CD4-positive, alpha-beta memory T cell (primary cell): ENCODE results near the gene LSS. TPM values are rescaled to one million over a fixed set of nuclear protein-coding genes. Genes with fewer than 3 reads are reported as not detected.

ENCODE experiments used
- CTCF ChIA-PET: fragments of 350-600 bp; sonication (Branson Sonifier 250); formaldehyde crosslinking; loops from one replicate; lab custom pipeline; 2021; ENCODE audit warnings: inconsistent platforms; ENCODE audit not compliant: partially characterized antibody; lab: Charles Lee
- POLR2A ChIA-PET: fragments of 350-600 bp; sonication (Branson Sonifier 250); formaldehyde crosslinking; loops from one replicate; lab custom pipeline; 2021; ENCODE audit not compliant: partially characterized antibody; lab: Charles Lee
- DNase-seq, 5 donors: peaks; one replicate each; pipeline versions ENCODE4 v3.0.0 to v3.0.0-alpha.2; 2020 to 2022; ENCODE audit warnings: mixed read lengths in 1 of 5
- H3K27ac ChIP-seq: one replicate; pipeline ENCODE4 v1.7.0; 2013; ENCODE audit warnings: low read depth, low read length
- H3K27me3 ChIP-seq: 2 replicates; pipeline ENCODE4 v1.7.0; 2013; ENCODE audit warnings: mild to moderate bottlenecking, low read length, moderate library complexity; ENCODE audit not compliant: insufficient read depth
- H3K36me3 ChIP-seq: 2 replicates; pipeline ENCODE4 v1.7.0; 2013; ENCODE audit warnings: mild to moderate bottlenecking, low read length, moderate library complexity; ENCODE audit not compliant: insufficient read depth
- H3K4me1 ChIP-seq: 2 replicates; pipeline ENCODE4 v1.7.0; 2013; ENCODE audit warnings: mild to moderate bottlenecking, low read length, moderate library complexity; ENCODE audit not compliant: insufficient read depth
- H3K4me3 ChIP-seq, 2 donors: one replicate each; pipeline ENCODE4 v1.7.0; 2013; ENCODE audit warnings: low read length in 2 of 2, mild to moderate bottlenecking in 1 of 2
- H3K9me3 ChIP-seq, 2 donors: one replicate each; pipeline ENCODE4 v1.7.0; 2013; ENCODE audit warnings: low read length in 2 of 2, control low read depth in 1 of 2; ENCODE audit not compliant: control insufficient read depth in 1 of 2
- H3K27ac Mint-ChIP-seq, 7 donors: one replicate each; pipeline ENCODE4 v1.8.0; 2020 to 2021; ENCODE audit warnings: mixed read lengths in 7 of 7, mild to moderate bottlenecking in 6 of 7, inconsistent platforms in 3 of 7, moderate library complexity in 3 of 7
- H3K27me3 Mint-ChIP-seq, 2 donors: one replicate each; pipeline ENCODE4 v1.8.0; 2020 to 2021; ENCODE audit warnings: mixed read lengths in 2 of 2
- H3K36me3 Mint-ChIP-seq, 2 donors: one replicate each; pipeline ENCODE4 v1.8.0; 2020 to 2021; ENCODE audit warnings: mixed read lengths in 2 of 2, inconsistent platforms in 1 of 2, mild to moderate bottlenecking in 1 of 2
- H3K4me1 Mint-ChIP-seq, 4 donors: one replicate each; pipeline ENCODE4 v1.8.0; 2020 to 2021; ENCODE audit warnings: mixed read lengths in 4 of 4, mild to moderate bottlenecking in 1 of 4
- H3K4me3 Mint-ChIP-seq, 8 donors: one replicate each; pipeline ENCODE4 v1.8.0; 2020 to 2021; ENCODE audit warnings: mixed read lengths in 8 of 8, mild to moderate bottlenecking in 7 of 8, moderate library complexity in 6 of 8, inconsistent platforms in 3 of 8
- H3K9me3 Mint-ChIP-seq, 8 donors: one replicate each; pipeline ENCODE4 v1.8.0; 2020 to 2021; ENCODE audit warnings: mixed read lengths in 8 of 8, mild to moderate bottlenecking in 5 of 8, inconsistent platforms in 3 of 8, moderate library complexity in 1 of 8
- intact Hi-C: fragments of 100-400 bp; cut with micrococcal nuclease; formaldehyde crosslinking; loops from one replicate; pipeline ENCODE4 v1.15.1; 2023
- polyA plus RNA-seq, 2 donors: library from polyadenylated mRNA; unstranded; fragments of 300-500 nt; fragmentation: Illumina TruSeq; gene quantifications; one replicate each; pipeline ENCODE4 v1.2.3, GENCODE V29; 2021
- total RNA-seq, 2 experiments: library from RNA; stranded (reverse); gene quantifications; one replicate each; pipeline ENCODE4 v1.2.3, GENCODE V29; 2021

LSS gene
- total and polyA plus RNA-seq, 4 experiments from 2014 or later: 15.3 to 54.5 (median 35.1) TPM

DNA sequence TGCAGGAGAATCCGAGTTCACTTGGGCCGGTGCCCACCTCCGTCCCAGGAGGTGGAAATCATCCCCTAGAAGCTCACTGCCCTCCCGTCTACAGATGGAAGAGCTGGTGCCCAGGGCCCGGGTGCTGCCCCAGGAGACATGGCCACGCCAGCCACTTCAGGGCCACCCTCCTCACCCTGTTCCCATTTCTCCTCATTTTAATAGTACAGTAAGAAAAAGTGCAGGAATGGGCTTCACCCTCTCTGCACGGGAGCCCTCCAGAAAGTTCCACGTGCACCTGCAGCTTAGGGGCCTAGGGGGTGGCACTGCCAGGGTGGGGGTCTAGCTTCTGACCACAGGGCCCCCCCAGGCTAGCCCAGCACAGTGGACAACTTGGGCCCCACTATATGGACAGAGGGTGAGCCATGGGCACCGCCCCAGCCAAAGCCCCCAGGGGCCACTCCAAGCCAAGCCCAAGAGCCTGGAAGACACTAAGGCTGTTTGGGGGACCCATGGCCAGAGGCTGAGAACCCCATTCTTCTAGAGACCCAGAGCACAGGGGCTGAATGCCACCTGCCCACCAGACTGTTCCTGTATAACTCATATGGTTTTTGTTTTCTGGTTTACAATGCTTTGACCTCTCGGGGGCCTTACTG is 69.8 kb downstream of the LSS start:
- ChIA-PET POLR2A (no interaction called here), CTCF (interaction anchor here (2.3 kb wide), 1 partner anchor 15 kb away, joined by 6 read pairs; no protein-coding TSS in a partner anchor)
- Mint-ChIP-seq H3K4me1 (no peaks in the 10 kb centered on the region), H3K27me3 (peaks cover 0 to 6% of the 10 kb centered on the region in 2 donors), H3K27ac (peak overlapping the region in 1 of 7 donors; percentile 31), H3K36me3 (no peaks in the 10 kb centered on the region), H3K9me3 (peaks cover 0 to 2% (median 0%) of the 10 kb centered on the region in 8 donors), H3K4me3 (no peak overlapping the region)
- Histone ChIP-seq H3K27me3 (no peaks in the 10 kb centered on the region), H3K36me3 (no peaks in the 10 kb centered on the region), H3K4me3 (no peak overlapping the region), H3K27ac (no peak overlapping the region), H3K9me3 (no peaks in the 10 kb centered on the region), H3K4me1 (no peaks in the 10 kb centered on the region)
- DNase-seq: no peak
- intact Hi-C loops: no loop called here

GRCh38 chr21:46157987-46158451 is 70.6 kb downstream of the LSS start:
- H3K4me3 Mint-ChIP-seq: no peak overlapping the region
- no peak for DNase-seq
- H3K4me1 Mint-ChIP-seq: no peaks in the 10 kb centered on the region
- H3K27ac Mint-ChIP-seq: no peak overlapping the region
- Histone ChIP-seq H3K9me3 (no peaks in the 10 kb centered on the region), H3K36me3 (no peaks in the 10 kb centered on the region), H3K4me1 (peaks cover 5% of the 10 kb centered on the region), H3K27ac (no peak overlapping the region), H3K27me3 (no peaks in the 10 kb centered on the region), H3K4me3 (no peak overlapping the region)
- ChIA-PET POLR2A (no interaction called here), CTCF (interaction anchor here (2.3 kb wide), 1 partner anchor 14 kb away, joined by 6 read pairs; no protein-coding TSS in a partner anchor)
- no peaks in the 10 kb centered on the region for H3K36me3 Mint-ChIP-seq
- H3K27me3 Mint-ChIP-seq: peaks cover 0 to 3% of the 10 kb centered on the region in 2 donors
- intact Hi-C loops: no loop called here
- peaks cover 0 to 2% (median 0%) of the 10 kb centered on the region in 8 donors for H3K9me3 Mint-ChIP-seq

- Histone ChIP-seq H3K4me1 (peaks cover 5% of the 10 kb centered on the region), H3K4me3 (no peak overlapping the region), H3K27me3 (no peaks in the 10 kb centered on the region), H3K36me3 (no peaks in the 10 kb centered on the region), H3K9me3 (no peaks in the 10 kb centered on the region), H3K27ac (no peak overlapping the region)
- peak overlapping the region in 1 of 7 donors; percentile 72 for H3K27ac Mint-ChIP-seq
- ChIA-PET POLR2A (no interaction called here), CTCF (interaction anchor here (2.3 kb wide), 1 partner anchor 14 kb away, joined by 6 read pairs; no protein-coding TSS in a partner anchor)
- intact Hi-C loops: no loop called here
- no peaks in the 10 kb centered on the region for H3K36me3 Mint-ChIP-seq
- H3K27me3 Mint-ChIP-seq: no peaks in the 10 kb centered on the region
- H3K4me3 Mint-ChIP-seq: no peak overlapping the region
- H3K9me3 Mint-ChIP-seq: peaks cover 0 to 2% (median 0%) of the 10 kb centered on the region in 8 donors
- H3K4me1 Mint-ChIP-seq: peaks cover 0 to 3% (median 0%) of the 10 kb centered on the region in 4 donors
- DNase-seq: no peak
These were observed 71.1 kb downstream of the LSS start for GRCh38 chr21:46157396-46157986.

DNA sequence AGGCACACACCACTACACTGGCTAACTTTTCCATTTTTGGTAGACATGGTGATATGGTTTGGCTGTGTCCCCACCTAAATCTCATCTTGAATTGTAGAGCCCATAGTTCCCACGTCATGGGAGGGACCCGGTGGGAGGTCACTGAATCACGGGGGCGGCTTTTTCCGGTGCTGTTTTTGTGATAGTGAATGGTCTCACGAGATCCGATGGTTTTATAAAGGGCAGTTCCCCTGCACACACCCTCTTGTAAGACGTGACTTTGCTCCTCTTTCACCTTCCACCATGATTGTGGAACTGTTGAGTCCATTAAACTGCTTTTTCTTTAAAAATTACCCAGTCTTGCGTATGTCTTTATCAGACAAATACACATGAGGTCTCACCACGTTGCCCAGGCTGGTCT is 71.9 kb downstream of the LSS start:
- Histone ChIP-seq H3K36me3 (no peaks in the 10 kb centered on the region), H3K4me1 (peaks cover 5% of the 10 kb centered on the region), H3K27me3 (no peaks in the 10 kb centered on the region), H3K9me3 (no peaks in the 10 kb centered on the region), H3K4me3 (no peak overlapping the region), H3K27ac (no peak overlapping the region)
- no peak for DNase-seq
- intact Hi-C loops: no loop called here
- ChIA-PET POLR2A (no interaction called here), CTCF (interaction anchor here (2.3 kb wide), 1 partner anchor 13 kb away, joined by 6 read pairs; no protein-coding TSS in a partner anchor)
- peaks cover 0 to 4% (median 0%) of the 10 kb centered on the region in 4 donors for H3K4me1 Mint-ChIP-seq
- peaks cover 0 to 2% (median 0%) of the 10 kb centered on the region in 8 donors for H3K9me3 Mint-ChIP-seq
- no peaks in the 10 kb centered on the region for H3K27me3 Mint-ChIP-seq
- H3K36me3 Mint-ChIP-seq: no peaks in the 10 kb centered on the region
- H3K4me3 Mint-ChIP-seq: no peak overlapping the region
- no peak overlapping the region for H3K27ac Mint-ChIP-seq

- Mint-ChIP-seq H3K27ac (no peak overlapping the region), H3K4me1 (peaks cover 0 to 4% (median 0%) of the 10 kb centered on the region in 4 donors), H3K36me3 (no peaks in the 10 kb centered on the region), H3K27me3 (no peaks in the 10 kb centered on the region), H3K9me3 (peaks cover 0 to 2% (median 0%) of the 10 kb centered on the region in 8 donors), H3K4me3 (no peak overlapping the region)
- no peak overlapping the region for H3K4me3 ChIP-seq
- DNase-seq: no peak
- H3K4me1 ChIP-seq: peaks cover 5% of the 10 kb centered on the region
- intact Hi-C loops: no loop called here
- H3K9me3 ChIP-seq: no peaks in the 10 kb centered on the region
- H3K27ac ChIP-seq: no peak overlapping the region
- ChIA-PET POLR2A (no interaction called here), CTCF (no interaction called here)
- no peaks in the 10 kb centered on the region for H3K27me3 ChIP-seq
- H3K36me3 ChIP-seq: no peaks in the 10 kb centered on the region
These were observed 72.3 kb downstream of the LSS start for GRCh38 chr21:46156378-46156645.

DNA sequence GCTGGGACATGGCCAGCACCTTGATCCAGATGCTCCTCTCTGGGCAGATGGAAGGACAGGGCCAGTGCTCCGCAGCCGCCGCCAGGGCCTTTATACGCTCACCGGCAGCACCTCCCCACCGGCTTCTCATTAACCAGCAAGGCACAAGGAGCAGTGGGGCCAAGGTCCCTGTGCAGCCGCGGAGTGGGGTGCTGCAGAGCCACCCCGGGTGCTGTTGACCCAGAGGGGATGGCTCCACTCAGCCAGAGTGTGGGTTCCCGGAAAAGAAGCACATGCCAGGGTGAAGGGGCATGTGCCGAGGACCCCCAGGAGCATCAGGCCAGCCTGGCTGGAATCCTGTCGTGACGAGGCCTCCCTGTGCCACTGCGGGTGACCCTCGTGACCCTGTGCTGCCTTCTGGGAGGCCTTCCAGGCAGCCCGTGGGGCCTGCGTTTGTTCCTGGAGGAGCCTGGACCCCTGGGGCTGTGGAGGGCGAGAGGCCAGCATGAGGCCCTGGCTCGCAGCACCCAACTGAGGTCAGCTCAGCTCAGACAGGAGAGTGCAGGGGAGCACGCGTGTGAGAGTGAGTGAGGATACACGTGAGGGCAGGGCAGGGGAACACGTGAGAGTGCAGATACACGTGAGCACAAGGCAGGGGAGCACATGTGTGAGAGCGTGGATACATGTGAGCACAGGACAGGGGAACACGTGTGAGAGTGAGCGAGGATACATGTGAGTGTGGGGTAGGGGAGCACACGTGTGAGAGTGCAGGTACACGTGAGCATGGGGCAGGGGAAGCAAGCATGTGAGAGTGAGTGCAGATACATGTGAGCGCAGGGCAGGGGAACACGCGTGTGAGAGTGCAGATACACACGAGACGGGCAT is 72.8 kb downstream of the LSS start, which contains the start of gene FTCD:
Gene FTCD (minus strand): TSS at position 66 of the 864 bp plus-strand sequence. CDS start 56 bp downstream, at position 10.
- H3K4me3 Mint-ChIP-seq: no peak within 1 kb of the TSS
- H3K27me3 Mint-ChIP-seq: no peaks in the 10 kb centered on the region
- Histone ChIP-seq H3K9me3 (no peaks in the 10 kb centered on the region), H3K27ac (no peak within 1 kb of the TSS), H3K4me1 (peaks cover 5% of the 10 kb centered on the region), H3K36me3 (no peaks in the 10 kb centered on the region), H3K4me3 (no peak within 1 kb of the TSS), H3K27me3 (no peaks in the 10 kb centered on the region)
- ChIA-PET CTCF (interaction anchor here (3.3 kb wide), 1 partner anchor 13 kb away, joined by 19 read pairs; no protein-coding TSS in a partner anchor), POLR2A (no interaction called here)
- intact Hi-C loops: no loop called here
- peaks cover 0 to 2% (median 0%) of the 10 kb centered on the region in 8 donors for H3K9me3 Mint-ChIP-seq
- H3K4me1 Mint-ChIP-seq: peaks cover 0 to 4% (median 0%) of the 10 kb centered on the region in 4 donors
- no peaks in the 10 kb centered on the region for H3K36me3 Mint-ChIP-seq
- no peak for DNase-seq
- no peak within 1 kb of the TSS for H3K27ac Mint-ChIP-seq
